ENCODE measurements around the gene LMBRD1.
"Not testable (repeated sequence)": the region's sequence is repeated elsewhere in the genome, so short reads cannot be mapped to it uniquely, and the experiment has no call there.

The LMBRD1 gene

DNA sequence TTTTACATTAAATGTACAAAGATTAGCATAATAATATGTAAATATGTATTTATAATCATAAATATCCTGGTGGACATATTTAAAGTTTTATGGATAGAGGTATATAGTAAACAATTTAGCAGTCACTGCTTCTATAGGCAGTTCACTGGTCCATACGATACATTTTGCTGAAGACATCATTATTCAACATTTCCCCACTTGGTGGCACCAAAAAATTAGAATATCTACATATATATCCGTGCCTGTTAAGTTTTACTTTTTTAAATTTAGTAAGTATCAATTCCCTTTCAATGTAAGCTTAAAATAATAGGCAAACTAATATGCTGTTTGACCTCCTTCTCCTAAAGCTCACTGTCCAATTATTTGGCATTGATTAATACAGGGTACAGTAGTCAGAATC is 64.2 kb downstream of the LMBRD1 start:
- DNase-seq (ENCODE audit: low spot score), result peak; percentile 15

DNA sequence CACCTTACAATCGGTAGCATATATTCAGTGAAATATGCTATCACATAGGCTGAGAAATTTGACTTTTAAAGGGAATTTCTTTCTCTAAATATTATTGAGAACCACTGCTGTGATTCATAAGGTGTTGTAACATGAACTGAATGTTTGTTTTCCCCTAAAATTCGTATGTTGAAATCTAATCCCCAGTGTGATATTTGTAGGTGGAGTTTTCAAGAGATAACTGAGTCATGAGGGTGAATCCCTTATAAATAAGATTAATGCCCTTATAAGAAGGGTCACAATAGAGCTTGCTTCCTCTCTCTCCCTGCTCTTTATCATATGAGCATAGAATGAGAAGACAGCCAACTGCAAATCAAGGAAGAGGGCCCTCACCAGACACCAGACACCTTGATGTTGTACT is 64.8 kb downstream of the LMBRD1 start:
- no peak for DNase-seq (ENCODE audit: low spot score)

DNA sequence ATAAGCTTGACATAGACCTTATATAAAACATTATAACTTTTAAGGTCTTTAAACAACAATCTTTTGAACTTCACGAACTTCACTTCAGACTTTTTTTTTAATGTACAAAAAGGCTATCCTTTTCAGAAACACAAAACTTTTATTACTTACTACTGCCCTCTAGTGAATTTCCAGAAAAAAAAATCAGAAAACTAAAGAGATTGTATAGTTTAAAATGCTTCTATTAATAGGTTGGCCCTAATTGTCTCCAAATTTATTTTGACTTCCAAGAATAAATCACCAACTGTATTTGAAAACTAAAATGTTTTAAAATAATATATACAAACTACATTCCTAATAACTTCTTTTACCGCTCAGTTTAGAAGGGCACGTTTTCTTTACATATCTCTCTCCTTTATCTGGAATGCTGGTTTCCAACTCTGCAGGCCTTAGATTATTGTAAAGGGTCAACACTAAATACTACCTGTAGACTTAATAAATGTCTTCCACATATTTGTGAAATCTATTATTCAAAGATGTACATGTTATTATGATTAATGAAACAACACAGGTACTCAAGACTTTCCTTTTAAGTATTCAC is 66.8 kb downstream of the LMBRD1 start:
- DNase-seq (ENCODE audit: low spot score), result no peak

DNA sequence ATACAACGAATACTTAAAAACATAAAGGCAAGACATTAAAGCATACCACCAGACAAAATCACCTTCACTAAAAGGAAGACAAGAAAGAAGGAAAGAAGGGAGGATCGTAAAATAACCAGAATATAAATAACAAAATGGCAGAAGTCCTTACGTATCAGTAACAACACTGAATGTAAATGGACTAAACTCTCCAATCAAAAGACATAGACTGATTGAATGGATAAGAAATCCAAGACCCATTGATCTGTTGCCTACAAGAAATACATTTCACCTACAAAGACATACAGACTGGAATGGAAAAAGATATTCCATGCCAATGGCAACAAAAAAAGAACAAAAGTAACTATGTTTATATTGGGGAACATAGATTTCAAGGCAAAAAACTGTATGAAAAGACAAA is 74.1 kb downstream of the LMBRD1 start:
- DNase-seq (ENCODE audit: low spot score), result no peak

DNA sequence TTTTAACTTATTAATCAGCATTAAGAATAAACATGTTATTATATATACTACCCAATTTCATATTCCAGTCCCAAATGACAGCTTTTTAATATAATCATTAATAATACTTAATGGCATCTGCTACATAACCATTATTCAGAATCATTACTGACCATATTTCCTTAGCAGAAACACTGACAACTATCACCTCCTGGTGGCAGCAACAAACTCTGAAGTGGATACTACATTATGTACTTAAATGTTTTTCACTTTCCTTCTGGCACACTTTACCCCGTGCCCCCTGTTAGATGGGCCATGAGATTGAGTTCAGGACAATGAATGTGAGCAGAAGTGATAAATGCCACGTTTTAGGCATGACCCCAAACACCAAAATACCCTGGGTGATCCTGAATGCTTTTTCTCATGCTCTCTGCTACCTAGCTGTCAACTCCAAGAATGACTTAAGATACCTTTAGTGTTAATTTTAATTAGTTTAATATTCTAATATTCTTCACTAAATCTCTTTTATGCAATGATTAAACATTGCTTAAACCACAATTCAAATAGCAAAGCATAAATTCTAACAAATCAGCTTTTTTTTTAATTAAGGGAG is 77.1 kb downstream of the LMBRD1 start:
- peak; percentile 17 for DNase-seq (ENCODE audit: low spot score)

DNA sequence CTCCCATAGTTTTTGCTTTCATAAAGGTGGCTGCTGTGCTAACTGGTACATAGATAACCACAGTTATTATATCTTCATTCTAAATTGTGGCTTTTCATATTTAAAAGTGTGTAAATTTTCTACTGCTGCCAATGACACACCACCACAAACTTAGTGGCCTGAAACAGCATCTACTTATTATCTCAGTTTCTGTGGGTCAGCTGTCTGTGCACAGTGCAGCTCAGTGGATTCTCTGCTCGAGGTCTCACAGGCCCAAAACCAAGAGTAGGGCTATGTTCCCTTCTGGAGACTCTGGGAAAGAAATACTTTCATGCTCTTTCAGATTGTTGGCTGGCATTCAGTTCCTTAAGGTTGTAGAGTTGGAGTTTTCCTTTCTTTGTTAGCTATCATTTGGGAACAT is 90.1 kb downstream of the LMBRD1 start:
- no peak for DNase-seq (ENCODE audit: low spot score)

DNA sequence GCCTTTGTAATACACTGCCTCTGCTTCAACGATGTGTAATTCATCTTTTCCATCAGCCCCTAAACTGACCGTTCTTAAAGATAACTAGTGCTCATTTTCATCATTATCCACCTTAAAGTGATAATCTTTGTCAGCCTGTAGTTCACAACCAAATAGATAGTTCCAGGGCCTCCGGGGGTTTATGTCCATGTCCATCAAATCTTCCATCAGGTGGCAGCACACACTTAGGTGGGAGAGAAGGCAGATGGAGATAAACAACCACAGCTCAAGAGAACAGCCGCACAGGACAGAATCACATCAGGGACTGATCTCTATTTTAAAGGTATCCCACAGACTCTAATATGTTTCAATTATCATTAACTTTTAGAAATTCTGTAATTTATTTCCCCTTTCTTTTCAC is 90.9 kb downstream of the LMBRD1 start:
- no peak for DNase-seq (ENCODE audit: low spot score)

DNA sequence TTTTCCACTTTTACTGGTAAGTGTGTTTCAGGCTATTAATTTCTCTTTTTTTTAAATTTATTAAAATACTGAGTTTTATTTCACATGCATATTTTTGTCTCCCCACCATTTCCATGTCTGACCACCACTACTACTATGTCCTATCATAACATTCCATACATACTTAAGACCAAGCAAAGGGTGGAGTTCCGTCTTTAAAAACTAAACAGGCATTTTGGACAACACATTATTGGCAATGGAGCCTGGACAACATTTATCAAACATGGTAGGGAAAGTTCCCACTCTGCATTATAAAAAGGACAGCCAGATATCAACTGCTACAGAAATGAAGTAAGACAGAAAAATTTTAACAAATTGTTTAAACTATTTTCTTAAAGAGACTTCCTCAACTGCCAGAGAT is 91.9 kb downstream of the LMBRD1 start:
- no peak for DNase-seq (ENCODE audit: low spot score)

DNA sequence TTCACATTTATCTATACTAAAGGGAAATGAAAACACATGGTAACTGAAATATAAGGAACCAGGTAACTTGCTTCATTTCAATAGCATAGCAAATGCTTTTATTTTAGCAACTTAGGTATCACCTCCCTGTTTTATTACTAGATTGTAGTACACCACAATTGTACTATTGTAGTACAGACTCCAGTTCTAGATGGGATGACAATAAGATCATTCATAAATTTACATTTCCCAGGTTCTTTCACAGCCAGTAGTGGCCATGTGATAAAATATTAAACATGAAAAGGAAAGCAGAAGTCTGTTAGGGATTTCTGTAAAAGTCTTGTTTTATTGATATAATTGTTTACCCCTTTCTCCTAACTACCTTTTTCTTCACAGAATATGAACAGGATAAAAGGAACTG is 97.2 kb downstream of the LMBRD1 start:
- DNase-seq (ENCODE audit: low spot score), result no peak

DNA sequence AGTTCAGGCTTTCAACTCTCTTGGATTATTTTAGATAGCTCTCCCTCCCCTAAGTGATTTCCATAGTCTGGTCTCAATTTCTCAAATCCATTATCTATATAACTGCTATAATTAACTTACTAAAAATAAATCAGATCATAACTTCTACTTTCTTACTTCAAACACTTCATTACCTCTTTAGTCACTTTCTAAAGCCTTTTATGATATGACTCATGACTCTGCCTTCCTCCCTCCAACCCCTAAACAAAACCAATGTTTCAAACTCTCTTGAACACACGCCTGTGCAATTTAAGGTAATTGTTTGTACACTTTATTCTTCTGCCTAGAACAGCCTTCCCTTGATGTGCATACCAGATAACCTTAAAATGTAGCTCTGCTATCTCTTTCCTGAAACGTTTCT is 100.5 kb downstream of the LMBRD1 start:
- no peak for DNase-seq (ENCODE audit: low spot score)

DNA sequence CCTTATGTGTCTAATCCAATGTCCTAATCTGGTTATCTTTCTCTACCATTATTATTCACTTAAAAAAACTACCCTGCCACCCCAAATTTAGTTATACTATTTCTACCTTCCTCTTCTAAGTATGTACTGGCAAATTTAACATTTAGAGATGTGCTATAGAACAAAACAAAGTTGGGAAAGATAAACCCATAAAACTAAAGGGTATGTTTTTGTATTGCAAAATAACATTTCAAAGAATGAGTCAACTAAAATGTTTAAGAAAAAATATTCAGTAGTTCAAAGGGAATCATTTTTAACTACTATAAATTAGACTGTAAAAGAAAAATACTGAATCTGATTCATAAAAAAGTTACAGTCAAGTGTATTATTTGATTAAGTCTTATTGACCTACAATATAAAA is 103.0 kb downstream of the LMBRD1 start:
- DNase-seq (ENCODE audit: low spot score), result no peak

DNA sequence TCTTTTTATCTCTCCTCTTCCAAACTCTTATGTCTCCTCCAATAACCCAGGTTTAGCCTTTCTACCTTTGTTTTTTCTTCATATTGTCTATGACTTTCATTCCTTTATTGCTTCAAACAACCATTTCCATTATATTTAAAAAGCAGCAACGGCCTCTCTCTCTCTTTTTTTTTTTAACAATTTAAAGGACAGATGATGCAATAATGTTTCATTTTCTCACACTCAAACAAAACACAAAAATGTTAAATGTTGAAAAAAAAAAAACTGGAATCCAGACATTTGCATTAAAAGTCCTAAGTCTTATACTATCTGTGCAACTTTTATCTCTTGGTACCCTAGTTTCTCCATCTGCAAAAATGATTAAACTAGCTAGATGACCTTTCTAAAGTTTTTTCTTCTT is 105.8 kb downstream of the LMBRD1 start:
- no peak for DNase-seq (ENCODE audit: low spot score)

DNA sequence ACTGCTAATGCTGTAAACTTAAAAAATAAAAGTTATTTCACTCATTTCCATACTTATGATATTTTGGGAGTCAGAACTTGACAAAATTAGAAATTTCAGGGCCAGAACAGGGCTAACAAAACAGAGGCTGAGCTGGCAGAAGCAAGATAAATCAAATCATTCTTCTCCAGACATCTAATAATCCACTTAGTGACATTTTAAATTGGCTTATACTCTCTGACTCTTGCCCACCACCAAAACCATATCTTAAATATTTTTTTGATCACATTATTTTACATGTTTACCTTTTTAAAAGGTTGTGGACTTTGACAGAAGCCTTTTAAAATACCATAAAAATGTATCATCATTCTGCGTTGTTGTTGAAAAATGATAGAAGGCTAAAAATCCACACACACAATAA is 116.5 kb downstream of the LMBRD1 start:
- no peak for DNase-seq (ENCODE audit: low spot score)

DNA sequence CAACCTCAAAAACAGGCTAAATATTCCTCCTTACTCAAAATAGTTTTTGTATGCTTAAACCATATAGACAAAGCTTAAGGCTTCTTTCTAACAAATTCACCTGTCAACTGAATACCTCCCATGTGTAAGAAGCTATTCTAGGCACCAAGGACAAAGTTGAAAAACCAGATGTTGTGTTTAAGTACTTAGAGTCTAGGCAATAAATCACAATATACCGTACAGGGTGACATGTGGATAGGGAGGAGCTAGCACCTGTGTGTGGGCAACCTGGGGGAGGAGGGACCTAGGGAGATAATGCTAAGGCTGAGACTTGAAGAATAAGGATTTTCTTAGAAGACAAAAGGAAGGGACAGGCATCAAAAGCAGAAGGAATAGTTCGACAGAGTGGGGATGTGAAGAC is 123.5 kb downstream of the LMBRD1 start:
- no peak for DNase-seq (ENCODE audit: low spot score)

DNA sequence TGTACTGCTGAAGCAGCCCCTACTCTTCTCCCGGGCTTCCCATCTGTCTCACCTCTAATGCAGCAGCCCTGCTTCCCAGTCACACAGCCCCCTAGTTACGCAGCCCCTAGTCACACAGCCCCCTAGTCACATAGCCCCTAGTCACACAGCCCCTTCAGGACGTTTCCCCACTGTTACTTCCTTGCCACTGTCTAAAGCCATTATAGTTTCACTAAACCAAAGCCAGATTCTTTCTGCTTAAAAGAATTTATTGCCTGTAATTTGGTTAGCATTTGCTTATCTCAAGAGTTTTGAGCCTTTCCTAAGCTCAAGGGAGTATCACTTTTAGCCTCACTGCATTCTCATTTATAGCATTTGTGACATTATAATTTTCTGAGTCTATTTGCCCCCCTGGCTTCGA is 127.9 kb downstream of the LMBRD1 start:
- DNase-seq (ENCODE audit: low spot score), result no peak

DNA sequence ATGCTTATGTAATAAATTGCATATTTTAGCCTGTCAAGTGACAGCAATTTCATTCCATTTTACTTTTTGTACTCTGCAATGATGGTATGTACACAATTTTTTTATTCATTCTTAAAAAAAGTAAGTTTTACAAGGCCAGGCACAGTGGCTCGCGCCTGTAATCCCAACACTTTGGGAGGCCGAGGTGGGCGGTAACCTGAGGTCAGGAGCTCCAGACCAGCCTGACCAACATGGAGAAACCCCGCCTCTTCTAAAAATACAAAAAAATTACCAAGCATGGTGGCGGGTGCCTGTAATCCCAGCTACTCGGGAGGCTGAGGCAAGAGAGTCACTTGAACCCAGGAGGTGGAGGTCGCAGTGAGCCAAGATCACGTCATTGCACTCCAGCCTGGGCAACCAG is 130.0 kb downstream of the LMBRD1 start:
- not testable (repeated sequence) for DNase-seq (ENCODE audit: low spot score)

DNA sequence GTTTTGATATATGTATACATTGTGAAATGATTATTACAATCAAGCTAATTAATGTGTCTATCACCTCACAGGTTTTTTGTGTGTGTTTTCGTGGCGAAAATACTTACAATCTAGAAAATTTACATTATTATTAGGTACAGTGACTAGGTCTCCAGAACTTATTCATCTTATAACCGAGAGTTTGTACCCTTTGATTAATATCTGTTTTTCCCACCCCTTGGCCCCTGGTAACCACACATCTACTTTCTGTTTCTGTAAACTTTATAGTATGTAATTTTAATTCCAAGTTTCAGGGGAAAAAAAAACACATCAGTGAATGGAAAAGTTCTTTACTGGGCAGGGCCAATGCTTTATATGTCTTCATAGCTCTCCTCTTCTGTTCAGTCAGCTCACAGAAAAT is 131.4 kb downstream of the LMBRD1 start:
- DNase-seq (ENCODE audit: low spot score), result no peak

DNA sequence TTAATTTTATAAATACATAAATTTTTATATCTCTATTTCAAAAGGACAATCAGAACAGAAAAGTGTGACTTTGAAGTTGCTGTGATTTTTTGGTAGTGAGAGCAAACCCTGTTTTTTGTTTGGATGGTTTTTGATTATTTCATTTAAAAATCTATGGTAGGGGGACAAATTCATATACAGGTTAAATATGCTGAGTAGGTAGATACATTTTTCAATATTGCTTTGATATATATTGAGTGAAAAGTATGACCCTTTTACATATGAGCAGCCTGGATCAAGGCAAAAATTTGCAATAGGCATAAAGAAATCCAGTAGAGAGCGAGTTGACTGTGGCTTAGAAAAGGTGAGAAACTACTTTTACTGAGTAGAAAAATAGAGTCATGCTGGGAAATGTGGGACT is 132.3 kb downstream of the LMBRD1 start:
- no peak for DNase-seq (ENCODE audit: low spot score)

DNA sequence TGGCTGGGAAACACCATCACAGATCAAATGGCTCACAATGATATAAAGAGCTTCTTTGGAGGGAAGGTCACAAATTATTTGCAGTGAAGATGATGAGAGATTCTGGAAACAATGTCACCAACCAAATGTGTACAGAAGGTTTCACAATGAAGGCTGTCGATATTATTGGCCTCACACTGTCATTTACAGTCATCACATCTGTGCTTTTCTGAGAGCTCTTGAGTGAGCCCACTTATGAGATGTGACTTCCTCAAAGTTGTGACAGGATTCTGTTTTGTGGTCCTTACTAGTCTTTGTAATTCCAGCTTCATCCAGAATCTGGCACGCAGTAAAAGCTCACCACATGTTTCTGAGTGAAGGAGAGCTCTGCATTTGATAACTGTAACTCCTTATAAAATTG is 133.6 kb downstream of the LMBRD1 start:
- DNase-seq (ENCODE audit: low spot score), result no peak

DNA sequence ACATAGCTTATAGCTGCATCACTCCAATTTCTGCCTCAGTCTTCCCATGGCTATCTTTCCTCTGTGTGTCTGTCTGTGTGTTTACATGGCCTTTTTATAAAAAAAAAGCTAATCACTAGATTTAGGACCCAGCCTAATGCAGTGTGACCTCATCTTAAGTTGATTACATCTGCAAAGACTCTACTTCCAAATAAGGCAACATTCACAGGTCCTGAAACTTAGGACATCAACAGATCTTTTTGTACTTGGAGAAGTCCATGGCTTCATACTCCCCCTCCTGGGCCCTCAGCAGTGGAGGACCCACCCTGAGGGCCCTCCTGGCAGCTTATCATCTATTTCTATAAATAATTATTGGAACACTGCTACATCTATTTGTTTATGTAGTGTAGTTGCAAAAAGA is 146.1 kb downstream of the LMBRD1 start:
- no peak for DNase-seq (ENCODE audit: low spot score)

DNA sequence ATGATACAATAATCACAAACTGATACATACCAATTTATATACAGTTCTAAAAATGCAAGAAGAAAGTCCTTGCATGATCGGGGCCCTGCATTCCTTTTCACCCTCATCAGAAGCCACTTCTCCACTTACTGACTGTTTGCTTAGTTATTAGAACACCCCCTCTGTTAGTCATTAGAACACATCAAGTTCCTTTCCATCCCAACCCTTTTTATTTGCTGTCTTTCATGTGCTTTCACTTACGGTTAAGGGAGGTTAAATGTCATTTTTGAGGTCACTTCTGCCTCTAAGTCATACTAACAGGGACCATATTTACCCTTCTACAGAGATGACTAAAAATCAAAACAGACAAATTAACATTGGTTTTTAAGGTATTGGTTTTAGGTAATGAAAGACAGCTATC is 149.1 kb downstream of the LMBRD1 start:
- no peak for DNase-seq (ENCODE audit: low spot score)

DNA sequence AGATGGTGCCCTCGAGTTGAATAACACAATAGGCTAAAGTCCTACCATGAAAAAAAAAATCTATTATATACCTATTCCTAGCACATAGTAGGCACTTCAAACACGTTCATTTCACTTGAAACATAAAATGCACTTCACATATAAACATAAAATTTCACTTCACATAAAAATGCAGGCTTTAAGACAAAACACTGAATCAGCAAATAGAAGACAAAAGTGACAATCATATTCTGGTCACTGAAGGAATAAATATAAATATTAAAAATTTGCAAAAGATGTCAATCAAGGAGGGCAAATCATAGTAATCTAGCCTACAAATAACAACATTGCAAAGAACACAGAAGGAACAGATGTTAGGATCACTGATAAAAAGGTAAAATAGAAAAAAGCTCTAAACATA is 153.1 kb downstream of the LMBRD1 start:
- DNase-seq (ENCODE audit: low spot score), result no peak

DNA sequence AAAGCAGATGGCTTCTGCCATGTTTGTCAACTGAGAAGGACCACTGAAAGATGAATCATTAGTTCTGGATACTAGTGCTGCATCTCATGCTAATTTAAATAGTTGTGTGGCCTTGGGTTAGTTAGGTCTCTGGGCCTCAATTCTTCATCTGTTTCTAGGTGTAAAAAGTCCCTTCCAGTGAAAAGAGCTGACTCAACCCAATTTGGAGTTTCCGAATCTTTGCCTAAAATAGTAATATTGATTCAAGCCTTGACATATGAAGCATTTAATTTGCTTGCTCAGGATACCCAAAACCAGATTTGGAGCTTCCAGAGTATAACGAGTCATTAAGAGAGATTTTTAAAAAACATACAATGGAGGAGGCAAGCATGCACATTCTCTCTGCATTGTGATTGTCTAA is 163.9 kb downstream of the LMBRD1 start:
- DNase-seq (ENCODE audit: low spot score), result no peak

DNA sequence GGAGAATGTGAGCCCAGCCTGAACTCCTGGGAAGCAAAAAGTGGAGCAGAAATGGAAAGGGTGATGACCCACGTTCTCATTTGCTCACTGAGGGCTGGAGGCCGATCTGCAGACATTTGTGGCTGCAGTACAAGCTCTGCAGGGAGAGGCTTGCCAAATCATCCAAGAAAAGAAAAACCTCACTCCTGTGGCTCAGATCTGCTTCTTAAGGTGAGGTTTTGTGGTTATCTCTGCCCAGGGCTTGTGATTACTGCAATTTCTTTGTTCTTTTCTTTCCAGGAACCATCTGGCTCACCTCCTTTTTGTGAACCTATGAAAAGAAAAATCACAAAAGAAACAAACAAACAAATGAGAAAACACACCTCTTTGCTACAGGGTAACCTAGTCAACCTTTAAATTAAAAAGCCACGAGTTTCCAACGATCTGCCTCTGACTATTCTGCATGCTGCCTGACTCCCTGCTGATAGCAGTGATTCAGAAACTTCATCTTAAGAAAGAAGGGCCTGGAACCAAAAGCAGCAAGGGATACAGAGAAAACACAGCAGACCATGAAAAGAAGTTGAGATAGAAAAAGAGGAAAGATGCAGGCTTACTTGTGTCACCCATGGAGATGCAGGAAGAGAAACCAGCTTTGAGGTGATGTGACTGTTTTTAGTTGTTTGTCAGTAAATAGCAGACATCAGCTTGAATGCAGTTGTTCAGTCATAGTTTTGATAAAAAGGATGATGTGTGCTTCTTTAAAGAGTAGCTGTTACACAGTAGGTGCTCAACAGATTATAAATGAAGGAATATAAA is 165.1 kb downstream of the LMBRD1 start:
- DNase-seq (ENCODE audit: low spot score), result no peak

All from Ammon's horn (tissue), 1 donor.